Activated gamma-delta T cell treated with Interleukin-2 at 50 U/mL for 16 hours (primary cell): ENCODE results near the gene PAOX.

Experiments used
- DNase-seq: peaks from one replicate; pipeline ENCODE4 v3.0.0-alpha.2; 2020

Gene PAOX

GRCh38 chr10:133440633-133441285, 61.7 kb downstream of the PAOX start:
- no peak for DNase-seq
